NCI-H1105 treated with DMSO at 0.1 percent for 48 hours (cell line): ENCODE measurements around the gene ZDHHC18.

Source experiments
- DNase-seq: peaks from one replicate; lab custom pipeline; 2025; lab: John Stamatoyannopoulos, UW

Gene ZDHHC18

GRCh38 chr1:26826261-26827105 lies at the start of gene ZDHHC18:
ZDHHC18 (plus strand) TSS chr1:26826688; CDS start chr1:26826805, 117 bp downstream.
- peak; percentile 71 for DNase-seq

GRCh38 chr1:26779098-26779668 lies 47.3 kb upstream of the ZDHHC18 start:
- no peak for DNase-seq

GRCh38 chr1:26780344-26780957 lies 46.0 kb upstream of the ZDHHC18 start:
- no peak for DNase-seq

DNA sequence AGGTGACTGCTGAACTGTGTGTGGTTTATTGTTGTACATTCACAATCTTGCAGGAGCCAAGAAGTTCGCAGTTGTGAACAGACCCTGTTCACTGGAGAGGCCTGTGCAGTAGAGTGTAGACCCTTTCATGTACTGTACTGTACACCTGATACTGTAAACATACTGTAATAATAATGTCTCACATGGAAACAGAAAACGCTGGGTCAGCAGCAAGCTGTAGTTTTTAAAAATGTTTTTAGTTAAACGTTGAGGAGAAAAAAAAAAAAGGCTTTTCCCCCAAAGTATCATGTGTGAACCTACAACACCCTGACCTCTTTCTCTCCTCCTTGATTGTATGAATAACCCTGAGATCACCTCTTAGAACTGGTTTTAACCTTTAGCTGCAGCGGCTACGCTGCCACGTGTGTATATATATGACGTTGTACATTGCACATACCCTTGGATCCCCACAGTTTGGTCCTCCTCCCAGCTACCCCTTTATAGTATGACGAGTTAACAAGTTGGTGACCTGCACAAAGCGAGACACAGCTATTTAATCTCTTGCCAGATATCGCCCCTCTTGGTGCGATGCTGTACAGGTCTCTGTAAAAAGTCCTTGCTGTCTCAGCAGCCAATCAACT lies 45.2 kb upstream of the ZDHHC18 start:
- no peak for DNase-seq

GRCh38 chr1:26782521-26783212 lies 43.8 kb upstream of the ZDHHC18 start:
- DNase-seq, result no peak

DNA sequence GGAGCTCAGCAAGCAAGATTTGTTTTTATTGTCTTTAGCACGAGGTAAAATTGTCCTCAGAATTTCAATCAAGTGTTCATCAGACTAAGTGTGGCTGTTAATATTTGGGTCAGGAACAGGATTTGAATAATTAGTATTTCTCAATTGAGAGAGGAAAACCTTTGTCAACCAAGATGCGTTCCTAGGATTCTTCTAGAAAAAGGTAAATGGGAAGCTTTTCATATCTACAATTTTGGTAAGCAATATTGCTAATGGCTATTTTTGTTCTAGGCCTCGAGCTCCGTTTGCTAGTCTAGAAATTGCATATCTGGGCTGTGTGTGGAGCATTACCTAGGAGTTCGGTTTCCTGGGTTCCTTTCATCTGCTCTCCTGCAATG lies 42.9 kb upstream of the ZDHHC18 start:
- DNase-seq, result no peak

- DNase-seq, result peak; percentile 61
Observed at GRCh38 chr1:26784023-26784871, 42.2 kb upstream of the ZDHHC18 start.

- no peak for DNase-seq
Observed at GRCh38 chr1:26784886-26785285, 41.6 kb upstream of the ZDHHC18 start.

GRCh38 chr1:26785611-26786436 lies 40.7 kb upstream of the ZDHHC18 start:
- DNase-seq, result no peak

DNA sequence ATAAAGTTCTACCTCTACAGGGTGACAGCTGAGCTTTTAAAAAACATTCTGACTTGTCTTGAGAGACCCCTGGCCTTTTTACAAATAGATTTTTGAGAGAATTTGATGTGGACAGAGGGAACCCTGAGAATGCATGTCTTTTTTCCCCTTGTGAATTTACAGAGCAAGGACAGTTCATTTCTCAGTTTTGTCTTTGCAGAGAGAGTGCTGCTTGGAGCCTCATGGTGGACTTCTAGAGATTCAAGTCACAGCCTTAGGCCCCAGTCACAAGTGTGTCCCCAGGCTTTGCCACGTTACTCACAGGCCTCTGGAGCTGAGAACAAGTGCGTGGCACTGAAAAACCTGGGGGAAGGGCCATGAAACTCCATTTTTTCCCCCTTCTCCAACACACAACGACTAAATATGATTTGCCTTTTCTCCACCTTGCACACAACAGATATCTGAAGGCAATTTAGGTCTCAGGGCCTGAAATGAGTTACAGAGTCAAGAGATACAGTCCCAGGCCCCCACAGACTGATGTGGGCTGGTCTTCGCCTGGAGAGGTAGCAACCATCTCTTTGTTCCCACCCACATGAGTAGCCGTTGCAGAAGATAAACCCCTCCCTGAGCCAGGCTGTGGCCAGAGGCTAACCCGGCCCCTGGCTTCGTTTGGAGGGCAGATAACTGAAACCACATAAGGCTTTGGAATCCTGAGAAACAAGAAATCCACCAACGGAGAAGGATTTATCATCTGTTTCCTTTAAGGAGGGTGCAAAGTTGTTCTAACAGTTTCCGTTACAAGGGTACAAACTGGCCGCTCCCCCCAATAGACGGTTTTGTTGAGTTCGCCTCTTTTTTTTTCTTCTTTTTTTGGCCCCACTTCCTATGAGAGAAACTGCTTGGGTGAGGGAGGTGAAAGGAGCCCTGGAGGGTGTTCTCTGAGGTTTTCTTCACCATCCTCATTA lies 39.8 kb upstream of the ZDHHC18 start:
- DNase-seq, result no peak

- DNase-seq, result no peak
Observed at GRCh38 chr1:26787381-26787705, 39.1 kb upstream of the ZDHHC18 start.

DNA sequence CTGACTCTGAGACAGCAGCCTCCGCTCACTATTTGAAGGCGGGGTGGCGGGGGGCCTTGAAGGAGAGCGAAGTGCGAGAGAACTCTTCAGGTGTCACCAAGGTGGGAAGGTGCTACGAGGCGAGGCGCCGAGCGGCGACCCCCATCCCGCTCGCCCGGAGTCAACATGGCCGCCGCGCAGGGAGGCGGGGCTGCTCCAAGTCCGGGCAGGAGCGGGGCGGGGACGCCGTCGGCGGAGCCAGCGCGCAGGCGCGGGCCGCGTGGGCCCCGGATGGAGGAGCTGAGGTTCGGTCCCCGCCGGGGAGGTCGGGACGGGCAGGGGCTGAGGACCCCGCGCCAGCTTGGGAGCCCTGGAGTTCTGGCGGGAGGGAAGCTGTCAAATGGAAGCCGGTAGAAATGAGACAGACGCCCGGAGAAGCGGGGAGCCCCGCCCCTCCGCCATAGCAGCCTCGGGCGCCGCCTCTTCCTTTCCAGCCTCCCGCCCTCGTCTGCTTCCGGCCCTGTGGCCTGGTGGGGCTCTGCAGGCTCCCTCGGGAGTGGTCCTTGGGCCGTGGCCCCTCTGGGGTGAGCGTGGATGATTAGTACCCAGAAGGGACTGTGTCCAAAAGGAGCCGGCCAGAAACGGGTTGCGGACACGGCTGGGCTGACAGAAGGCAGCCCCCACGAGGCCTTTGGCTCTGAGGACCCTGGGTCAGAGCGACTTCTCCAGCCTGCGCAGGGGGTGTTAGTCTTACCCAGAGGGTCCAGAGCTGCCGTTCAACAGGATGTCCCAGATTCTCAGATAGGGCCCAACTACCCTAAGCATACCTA lies 38.6 kb upstream of the ZDHHC18 start, which contains the start of gene PIGV:
Gene PIGV (plus strand): TSS at position 245 of the 809 bp plus-strand sequence. CDS start 2,866 bp downstream, outside the sequence.
- peak; percentile 95 for DNase-seq

DNA sequence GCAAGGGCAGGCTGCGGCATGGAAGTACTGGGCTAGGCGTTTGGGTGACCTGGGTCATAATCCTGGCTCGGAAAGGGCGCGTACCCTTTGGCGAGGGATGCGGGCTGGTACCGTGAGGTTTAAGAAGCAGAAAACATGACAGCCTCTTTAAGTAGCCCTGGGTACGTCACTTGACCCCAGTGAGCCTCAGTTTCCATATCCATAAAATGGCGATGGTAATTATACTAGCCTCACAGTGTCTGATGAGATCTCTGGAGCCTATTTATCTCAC lies 38.0 kb upstream of the ZDHHC18 start:
- no peak for DNase-seq

- peak; percentile 87 for DNase-seq
Observed at GRCh38 chr1:26788836-26789611, 37.5 kb upstream of the ZDHHC18 start.

DNA sequence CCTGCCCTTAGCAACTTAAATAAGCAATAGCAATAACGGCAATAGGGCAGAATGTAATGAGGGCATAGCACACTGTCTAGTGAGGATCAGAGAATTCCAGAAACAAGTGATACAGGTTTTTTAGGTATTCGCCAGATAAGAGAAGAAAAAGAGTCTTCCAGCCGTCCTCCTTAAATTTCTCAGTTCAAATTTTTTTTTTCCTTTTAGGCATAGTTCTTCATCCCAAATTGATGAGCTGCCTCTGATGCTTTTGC lies 36.9 kb upstream of the ZDHHC18 start:
- no peak for DNase-seq

GRCh38 chr1:26789931-26790330 lies 36.6 kb upstream of the ZDHHC18 start:
- DNase-seq, result no peak

- DNase-seq, result no peak
Observed at GRCh38 chr1:26790551-26790953, 35.9 kb upstream of the ZDHHC18 start.

DNA sequence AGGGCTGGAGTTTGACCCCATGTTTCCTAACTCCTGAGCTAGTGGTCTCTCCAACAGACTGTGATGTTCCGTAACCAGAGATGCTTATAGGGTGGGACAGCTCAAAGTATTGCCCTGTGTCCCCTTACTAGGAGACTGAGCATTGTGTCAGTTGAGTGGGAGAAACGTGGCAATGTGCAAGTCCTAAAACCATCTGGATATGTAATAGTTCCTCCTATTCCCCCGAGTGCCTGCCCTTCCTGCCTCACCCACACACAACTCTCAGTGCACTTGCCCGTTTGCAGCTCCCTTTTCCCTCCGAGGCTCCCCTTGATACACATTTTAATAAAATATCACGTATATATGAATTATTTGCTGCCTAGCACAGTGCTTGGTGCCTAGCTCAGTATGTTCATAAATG lies 35.3 kb upstream of the ZDHHC18 start:
- no peak for DNase-seq
